HG02678 (cell line): ENCODE data around the gene SLC19A1.

Source experiments
- ATAC-seq: cut with Tn5 transposase; IDR thresholded peaks from one replicate; pipeline ENCODE4 v1.9.1; 2021; ENCODE audit warnings: mild to moderate bottlenecking, moderate library complexity; ENCODE audit not compliant: unreplicated experiment

SLC19A1 gene

GRCh38 chr21:45496968-45497845 lies 45.0 kb downstream of the SLC19A1 start:
- no peak for ATAC-seq

- no peak for ATAC-seq
Measured at GRCh38 chr21:45496151-45496967, 45.9 kb downstream of the SLC19A1 start.

GRCh38 chr21:45494851-45495680 lies 47.2 kb downstream of the SLC19A1 start:
- ATAC-seq: no peak

GRCh38 chr21:45494135-45494850 lies 47.9 kb downstream of the SLC19A1 start:
- no peak for ATAC-seq

GRCh38 chr21:45493401-45494001 lies 48.7 kb downstream of the SLC19A1 start:
- ATAC-seq: no peak

GRCh38 chr21:45492765-45493164 lies 49.5 kb downstream of the SLC19A1 start:
- no peak for ATAC-seq

GRCh38 chr21:45491623-45492022 lies 50.6 kb downstream of the SLC19A1 start:
- ATAC-seq: no peak

GRCh38 chr21:45491056-45491455 lies 51.2 kb downstream of the SLC19A1 start:
- no peak for ATAC-seq

GRCh38 chr21:45490049-45490731 lies 52.0 kb downstream of the SLC19A1 start:
- ATAC-seq: no peak

- ATAC-seq: no peak
Measured at GRCh38 chr21:45489722-45489982, 52.6 kb downstream of the SLC19A1 start.

- ATAC-seq: no peak
Measured at GRCh38 chr21:45488931-45489721, 53.1 kb downstream of the SLC19A1 start.

GRCh38 chr21:45487891-45488600 lies 54.2 kb downstream of the SLC19A1 start:
- no peak for ATAC-seq

- no peak for ATAC-seq
Measured at GRCh38 chr21:45487161-45487806, 55.0 kb downstream of the SLC19A1 start.

GRCh38 chr21:45486443-45487160 lies 55.6 kb downstream of the SLC19A1 start:
- ATAC-seq: no peak

- ATAC-seq: no peak
Measured at GRCh38 chr21:45485686-45486442, 56.4 kb downstream of the SLC19A1 start.

GRCh38 chr21:45484318-45484717 lies 57.9 kb downstream of the SLC19A1 start:
- ATAC-seq: no peak
